GM21381 (cell line): Measurements from ENCODE around the gene TUBB.
"Not testable (repeated sequence)": the region's sequence is repeated elsewhere in the genome, so short reads cannot be mapped to it uniquely, and the experiment has no call there.

Source experiments
- ATAC-seq: cut with Tn5 transposase; IDR thresholded peaks from one replicate; pipeline ENCODE4 v1.9.1; 2021; ENCODE audit warnings: mild to moderate bottlenecking, moderate library complexity; ENCODE audit not compliant: unreplicated experiment

TUBB gene

GRCh38 chr6:30759575-30760239 is 39.6 kb downstream of the TUBB start:
- ATAC-seq, result no peak

DNA sequence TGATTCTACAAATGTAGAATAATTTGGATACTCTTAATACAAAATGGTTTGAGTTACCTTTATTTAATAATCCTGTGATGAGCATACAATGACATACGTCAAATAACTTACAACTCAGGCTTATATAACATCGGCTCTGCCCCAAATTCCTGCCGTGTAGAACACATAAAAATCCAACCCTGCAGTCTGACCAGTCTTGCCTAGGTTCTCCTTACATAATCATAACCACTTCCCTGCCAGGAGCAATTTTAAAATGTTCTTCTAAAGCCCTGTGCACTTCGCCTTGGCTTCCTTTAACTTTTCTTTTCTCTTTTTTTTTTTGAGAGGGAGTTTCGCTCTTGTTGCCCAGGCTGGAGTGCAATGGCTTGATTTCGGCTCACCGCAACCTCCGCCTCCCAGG is 40.4 kb downstream of the TUBB start:
- no peak for ATAC-seq

DNA sequence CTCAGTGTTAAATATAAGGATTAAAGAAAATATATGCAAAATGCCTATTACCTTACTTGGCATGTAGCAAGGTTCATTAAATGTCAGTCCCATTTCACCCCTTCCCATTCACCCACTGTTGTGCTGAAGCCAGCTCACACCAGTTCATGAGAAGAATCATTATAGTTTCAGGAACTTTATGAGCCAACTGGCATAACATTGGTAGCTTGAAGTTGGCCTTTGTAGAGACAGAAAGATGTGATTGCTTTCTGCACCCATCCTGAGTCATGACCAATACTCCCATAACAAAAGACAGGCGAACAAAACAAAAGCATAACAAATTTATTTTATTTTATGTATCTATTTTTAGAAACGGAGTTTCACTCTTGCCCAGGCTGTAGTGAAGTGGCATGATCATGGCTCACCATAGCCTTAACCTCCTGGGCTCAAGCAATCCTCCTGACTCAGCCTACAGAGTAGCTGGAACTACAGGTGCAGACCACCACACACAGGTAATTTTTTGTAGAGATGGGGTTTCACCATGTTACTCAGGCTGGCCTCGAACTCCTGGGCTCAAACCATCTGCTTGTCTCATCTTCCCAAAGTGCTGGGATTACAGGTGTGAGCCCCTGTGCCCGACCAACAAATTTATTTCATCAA is 41.8 kb downstream of the TUBB start:
- no peak for ATAC-seq

DNA sequence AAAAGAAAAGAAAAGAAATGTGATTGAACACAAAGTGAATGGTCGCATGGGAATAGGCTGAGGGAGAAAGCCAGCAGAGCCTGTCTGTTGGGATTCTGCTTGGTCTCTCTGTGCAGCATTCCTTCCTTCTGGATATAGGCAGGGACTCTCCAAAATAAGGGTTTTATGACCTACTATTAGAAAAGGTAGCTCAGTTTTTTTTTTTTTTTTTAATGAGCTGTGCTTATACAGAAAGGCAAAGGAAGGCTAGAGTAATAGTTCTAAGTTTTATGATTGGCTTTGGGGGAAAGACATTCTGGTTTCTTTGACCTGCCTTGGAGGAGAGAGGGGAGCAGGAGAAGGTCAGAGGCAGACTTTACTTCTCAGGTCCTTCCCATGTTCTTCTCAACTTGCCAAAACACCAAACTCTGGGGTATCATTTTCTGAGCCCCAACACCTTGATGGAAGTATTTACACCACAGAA is 43.0 kb downstream of the TUBB start:
- no peak for ATAC-seq

GRCh38 chr6:30763618-30764489 is 43.7 kb downstream of the TUBB start:
- no peak for ATAC-seq

DNA sequence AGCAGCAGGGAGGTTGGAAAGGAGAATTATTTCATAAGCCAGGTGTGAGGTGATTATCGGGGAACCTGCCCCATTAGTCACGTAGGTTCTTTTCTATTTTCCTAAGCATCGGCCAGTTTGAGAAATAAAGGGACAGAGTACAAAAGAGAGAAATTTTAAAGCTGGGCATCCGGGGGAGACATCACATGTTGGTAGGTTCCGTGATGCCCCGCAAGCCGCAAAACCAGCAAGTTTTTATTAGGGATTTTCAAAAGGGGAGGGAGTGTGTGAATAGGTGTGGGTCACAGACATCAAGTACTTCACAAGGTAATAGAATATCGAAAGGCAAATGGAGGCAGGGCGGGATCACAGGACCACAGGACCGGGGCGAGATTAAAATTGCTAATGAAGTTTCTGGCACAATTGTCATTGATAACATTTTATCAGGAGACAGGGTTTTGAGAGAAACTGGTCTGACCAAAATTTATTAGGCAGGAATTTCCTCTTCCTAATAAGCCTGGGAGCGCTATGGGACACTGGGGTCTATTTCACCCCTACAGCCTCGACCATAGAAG is 44.4 kb downstream of the TUBB start:
- ATAC-seq, result not testable (repeated sequence)

DNA sequence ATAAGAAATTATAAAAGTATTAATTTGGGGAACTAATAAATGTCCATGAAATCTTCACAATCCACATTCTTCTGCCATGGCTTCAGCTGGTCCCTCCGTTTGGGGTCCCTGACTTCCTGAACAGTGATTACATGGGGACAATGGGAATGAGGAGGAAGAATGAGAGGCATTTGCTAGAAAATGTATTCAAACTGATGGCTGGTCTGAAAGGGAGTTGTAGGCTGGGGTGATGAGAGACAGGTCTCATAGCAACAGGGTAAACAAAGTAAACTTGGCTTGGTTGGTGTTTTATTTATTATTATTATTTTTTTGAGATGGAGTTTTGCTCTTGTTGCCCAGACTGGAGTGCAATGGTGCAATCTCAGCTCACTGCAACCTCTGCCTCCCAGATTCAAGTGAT is 45.3 kb downstream of the TUBB start:
- not testable (repeated sequence) for ATAC-seq

DNA sequence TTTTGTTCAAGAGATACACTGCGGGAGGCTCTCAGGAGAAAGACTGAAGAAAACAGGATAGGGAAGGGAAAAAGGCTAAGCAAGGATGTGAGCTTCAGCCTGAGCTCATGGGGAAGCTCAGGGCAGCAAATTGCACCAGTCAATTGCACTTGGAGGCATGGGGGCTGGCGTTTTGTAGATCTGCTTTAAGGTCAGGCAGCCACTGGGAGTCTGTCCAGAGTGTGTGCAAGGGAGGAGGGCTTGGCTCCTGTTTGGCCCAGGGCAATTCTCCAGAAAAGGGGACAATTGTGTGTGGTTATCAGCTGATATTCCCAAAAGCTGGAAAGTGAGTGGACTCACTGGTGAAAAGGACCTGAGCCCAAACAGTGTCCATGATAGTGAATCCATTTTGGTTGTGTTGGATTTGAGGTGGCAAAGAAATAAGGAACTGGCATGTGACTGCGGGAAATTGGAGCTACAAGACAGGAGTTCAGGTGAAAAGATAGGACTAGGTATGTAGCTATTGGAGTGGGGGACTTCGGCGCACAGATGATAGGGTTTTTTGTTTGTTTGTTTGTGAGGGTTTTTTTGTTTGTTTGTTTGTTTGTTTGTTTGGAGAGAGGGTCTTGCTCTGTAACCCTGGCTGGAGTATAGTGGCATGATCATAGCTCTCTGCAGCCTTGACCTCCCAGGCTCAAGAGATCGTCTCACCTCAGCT is 46.5 kb downstream of the TUBB start:
- no peak for ATAC-seq

DNA sequence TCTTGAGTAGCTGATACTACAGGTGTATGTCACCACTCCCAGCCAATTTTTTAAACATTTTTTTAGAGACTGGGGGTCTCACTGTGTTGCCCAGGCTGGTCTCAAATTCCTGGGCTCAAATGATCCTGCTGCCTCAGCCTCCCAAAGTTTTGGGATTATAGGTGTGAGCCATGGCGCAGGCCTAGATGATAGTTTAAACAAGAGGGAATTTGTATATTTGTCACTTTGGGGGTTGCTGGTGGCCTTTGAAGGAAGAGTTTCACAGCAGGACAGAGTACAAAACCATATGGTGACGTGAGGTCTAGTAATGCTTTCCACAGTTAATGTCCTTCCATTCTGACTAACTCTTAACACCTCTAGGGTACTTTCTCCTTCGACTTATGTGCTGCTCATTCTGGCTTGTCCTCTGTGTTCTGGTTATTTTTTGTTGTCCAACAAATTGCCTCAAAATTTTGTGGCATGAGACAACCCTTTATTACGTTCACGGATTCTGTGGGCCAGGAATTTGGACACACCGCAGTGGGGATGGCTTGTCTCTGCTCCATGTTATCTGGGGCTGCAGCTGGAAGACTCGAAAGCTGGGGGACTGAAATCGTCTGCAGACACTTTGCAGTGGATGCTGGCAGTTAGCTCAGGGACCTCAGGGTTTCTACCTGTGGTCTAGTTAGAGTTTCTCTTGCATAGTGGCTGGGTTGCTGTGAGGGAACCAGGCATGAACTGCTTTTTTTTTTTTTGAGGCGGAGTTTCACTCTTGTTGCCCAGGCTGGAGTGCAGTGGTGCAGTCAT is 47.2 kb downstream of the TUBB start:
- ATAC-seq, result peak; percentile 72

- ATAC-seq, result no peak
Observed at GRCh38 chr6:30767944-30768301, 47.8 kb downstream of the TUBB start.

- no peak for ATAC-seq
Observed at GRCh38 chr6:30768634-30769087, 48.5 kb downstream of the TUBB start.

- ATAC-seq, result no peak
Observed at GRCh38 chr6:30769088-30769852, 49.1 kb downstream of the TUBB start.

GRCh38 chr6:30769853-30770524 is 49.8 kb downstream of the TUBB start:
- ATAC-seq, result no peak

- no peak for ATAC-seq
Observed at GRCh38 chr6:30770592-30770991, 50.4 kb downstream of the TUBB start.

DNA sequence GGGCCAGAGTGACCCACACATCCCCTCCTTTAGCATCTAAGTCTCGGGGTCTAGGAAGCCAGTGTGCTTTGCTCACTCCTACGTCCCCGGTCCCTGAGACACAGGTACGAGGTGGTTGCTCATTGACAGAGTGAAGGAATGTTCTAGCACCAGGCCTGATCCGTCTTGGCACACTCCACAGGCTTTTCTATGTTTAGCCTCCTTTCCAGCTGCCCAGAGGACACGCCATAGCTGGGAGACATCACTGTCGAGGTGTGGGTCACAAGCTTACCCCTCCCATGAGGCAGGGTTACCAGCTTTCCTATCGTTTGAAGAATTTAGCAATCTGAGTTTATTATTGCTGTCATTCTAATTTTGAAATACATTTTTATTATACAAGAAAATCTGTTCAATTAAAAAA is 54.5 kb downstream of the TUBB start:
- ATAC-seq, result no peak
